OCI-LY1 (cell line): ENCODE results near the gene RGL4.

ENCODE experiments used
- H2AFZ ChIP-seq: fragments of 200-600 bp; sonication (generic), shearing (Covaris generic); 2 replicates; pipeline ENCODE4 v1.6.0; 2014; ENCODE audit warnings: antibody characterized with exemption, mild to moderate bottlenecking, low read length
- H3F3A ChIP-seq: fragments of 200-600 bp; sonication (generic), shearing (Covaris generic); 2 replicates; pipeline ENCODE4 v1.6.0; 2014; ENCODE audit warnings: mild to moderate bottlenecking, antibody characterized with exemption, low read length, moderate library complexity; ENCODE audit not compliant: insufficient read depth
- H3K27ac ChIP-seq: fragments of 200-600 bp; sonication (generic); 2 replicates; pipeline ENCODE4 v1.5.1; 2014; ENCODE audit warnings: low read length, mixed run types, mild to moderate bottlenecking, low read depth; ENCODE audit not compliant: poor library complexity, severe bottlenecking
- H3K27me3 ChIP-seq: fragments of 200-600 bp; sonication (generic); 2 replicates; pipeline ENCODE4 v1.6.0; 2014; ENCODE audit warnings: antibody characterized with exemption, mild to moderate bottlenecking, low read length, moderate library complexity; ENCODE audit not compliant: insufficient read depth
- H3K36me3 ChIP-seq: fragments of 200-600 bp; sonication (generic); 2 replicates; pipeline ENCODE4 v1.6.1; 2014; ENCODE audit warnings: mild to moderate bottlenecking, antibody characterized with exemption, low read length, moderate library complexity, mixed read lengths; ENCODE audit not compliant: insufficient read depth
- H3K4me1 ChIP-seq: fragments of 200-600 bp; sonication (generic); 2 replicates; pipeline ENCODE4 v1.5.1; 2014; ENCODE audit warnings: mild to moderate bottlenecking, low read length, moderate library complexity; ENCODE audit not compliant: insufficient read depth, severe bottlenecking
- H3K4me2 ChIP-seq: fragments of 200-600 bp; sonication (generic), shearing (Covaris generic); 2 replicates; pipeline ENCODE4 v1.6.1; 2014; ENCODE audit warnings: low read length
- H3K4me3 ChIP-seq: fragments of 200-600 bp; sonication (generic); 2 replicates; pipeline ENCODE4 v1.5.1; 2014; ENCODE audit warnings: low read length, low read depth, mild to moderate bottlenecking, mixed read lengths; ENCODE audit not compliant: poor library complexity, severe bottlenecking
- H3K79me2 ChIP-seq: fragments of 200-600 bp; shearing (Covaris generic); 2 replicates; pipeline ENCODE4 v1.6.1; 2016; ENCODE audit warnings: mixed run types, low read length, mixed read lengths; ENCODE audit not compliant: insufficient read depth
- H3K9ac ChIP-seq: fragments of 200-600 bp; sonication (generic), shearing (Covaris generic); 2 replicates; pipeline ENCODE4 v1.6.1; 2014; ENCODE audit warnings: mild to moderate bottlenecking, low read length, mixed read lengths
- H3K9me2 ChIP-seq: fragments of 200-600 bp; sonication (generic), shearing (Covaris generic); 2 replicates; pipeline ENCODE4 v1.6.1; 2014; ENCODE audit warnings: low read depth, mild to moderate bottlenecking, low read length, mixed read lengths
- H3K9me3 ChIP-seq: fragments of 200-600 bp; shearing (Covaris generic); 2 replicates; pipeline ENCODE4 v1.6.1; 2014; ENCODE audit warnings: low read length, mixed read lengths
- H4K20me1 ChIP-seq: fragments of 200-600 bp; sonication (generic), shearing (Covaris generic); 2 replicates; pipeline ENCODE4 v1.6.0; 2016; ENCODE audit warnings: mild to moderate bottlenecking, low read length; ENCODE audit not compliant: insufficient read depth
- EZH2 ChIP-seq: fragments of 200-600 bp; sonication (generic), shearing (Covaris generic); IDR thresholded peaks from 2 replicates; pipeline ENCODE4 v1.8.0; 2017; ENCODE audit warnings: borderline replicate concordance, mixed run types, mild to moderate bottlenecking, antibody characterized with exemption, low read length, moderate library complexity, mixed read lengths
- TF ChIP-seq, protein P1 (sequence below): fragments of 200-600 bp; sonication (generic), shearing (Covaris generic); IDR thresholded peaks from 2 replicates; pipeline ENCODE4 v1.5.1; 2017; ENCODE audit warnings: mild to moderate bottlenecking, antibody characterized with exemption, low read length, moderate library complexity, mixed read lengths

RGL4 gene

DNA sequence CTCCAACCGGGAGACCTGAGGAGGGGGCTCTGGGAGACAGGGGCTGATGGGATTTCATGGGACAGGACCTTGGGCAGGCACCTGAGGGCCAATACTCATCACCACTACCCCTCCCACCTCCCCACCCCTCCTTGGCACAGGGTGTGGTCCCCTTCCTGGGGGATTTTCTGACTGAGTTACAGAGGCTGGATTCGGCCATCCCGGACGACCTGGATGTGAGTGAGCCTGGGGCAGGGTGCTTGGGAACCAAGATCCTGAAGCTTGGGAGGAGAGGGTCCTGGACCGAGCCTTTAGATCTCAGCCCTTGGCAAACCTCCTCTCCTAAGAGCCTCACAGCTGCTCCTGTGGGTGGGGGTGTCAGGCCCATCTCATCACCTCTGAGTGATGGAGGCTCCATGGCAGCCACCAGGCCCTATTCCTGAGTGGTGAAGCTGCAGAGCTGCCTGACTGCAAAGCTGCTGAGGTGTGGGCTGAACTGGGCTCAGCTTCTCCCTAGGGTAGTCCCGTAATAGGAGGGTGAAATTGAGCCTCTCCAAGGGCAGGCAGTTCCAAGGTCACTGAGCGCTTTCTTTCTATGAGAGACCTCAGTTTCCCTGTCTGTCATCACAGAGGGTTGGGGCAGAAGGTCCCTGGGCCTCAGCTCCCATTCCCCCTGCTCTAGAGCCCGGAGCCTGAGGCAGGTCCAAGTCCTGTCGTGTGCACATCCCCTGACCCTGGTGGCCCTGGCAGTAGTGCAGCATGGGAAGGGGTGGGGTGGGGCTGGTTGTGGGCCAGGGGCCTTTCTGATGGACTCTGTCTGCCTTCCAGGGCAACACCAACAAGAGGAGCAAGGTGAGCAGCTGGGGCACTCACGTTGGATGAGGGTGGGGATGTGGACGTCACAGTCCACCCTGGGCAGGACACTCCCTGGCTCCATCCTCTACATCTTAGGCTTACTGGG lies 6.5 kb downstream of the RGL4 start:
- H3K9me3 ChIP-seq, result no peaks in the 10 kb centered on the region
- peaks cover 7% of the 10 kb centered on the region for H3K79me2 ChIP-seq
- peaks cover 17% of the 10 kb centered on the region for H3K4me1 ChIP-seq
- no peaks in the 10 kb centered on the region for H3K27me3 ChIP-seq
- H4K20me1 ChIP-seq, result no peaks in the 10 kb centered on the region
- no peak overlapping the region for H2AFZ ChIP-seq
- no peaks in the 10 kb centered on the region for H3K9me2 ChIP-seq
- H3F3A ChIP-seq, result no peaks in the 10 kb centered on the region
- TF ChIP-seq, protein P1, sequence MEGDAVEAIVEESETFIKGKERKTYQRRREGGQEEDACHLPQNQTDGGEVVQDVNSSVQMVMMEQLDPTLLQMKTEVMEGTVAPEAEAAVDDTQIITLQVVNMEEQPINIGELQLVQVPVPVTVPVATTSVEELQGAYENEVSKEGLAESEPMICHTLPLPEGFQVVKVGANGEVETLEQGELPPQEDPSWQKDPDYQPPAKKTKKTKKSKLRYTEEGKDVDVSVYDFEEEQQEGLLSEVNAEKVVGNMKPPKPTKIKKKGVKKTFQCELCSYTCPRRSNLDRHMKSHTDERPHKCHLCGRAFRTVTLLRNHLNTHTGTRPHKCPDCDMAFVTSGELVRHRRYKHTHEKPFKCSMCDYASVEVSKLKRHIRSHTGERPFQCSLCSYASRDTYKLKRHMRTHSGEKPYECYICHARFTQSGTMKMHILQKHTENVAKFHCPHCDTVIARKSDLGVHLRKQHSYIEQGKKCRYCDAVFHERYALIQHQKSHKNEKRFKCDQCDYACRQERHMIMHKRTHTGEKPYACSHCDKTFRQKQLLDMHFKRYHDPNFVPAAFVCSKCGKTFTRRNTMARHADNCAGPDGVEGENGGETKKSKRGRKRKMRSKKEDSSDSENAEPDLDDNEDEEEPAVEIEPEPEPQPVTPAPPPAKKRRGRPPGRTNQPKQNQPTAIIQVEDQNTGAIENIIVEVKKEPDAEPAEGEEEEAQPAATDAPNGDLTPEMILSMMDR, result no peak
- no peak for TF ChIP-seq EZH2
- peak overlapping the region; percentile 40; the same call in 1 of the 2 replicates for H3K9ac ChIP-seq
- H3K4me2 ChIP-seq, result peak overlapping the region; percentile 50; the same call in 1 of the 2 replicates
- H3K36me3 ChIP-seq, result peaks cover 68% of the 10 kb centered on the region
- H3K27ac ChIP-seq, result peak overlapping the region; percentile 77
- no peak overlapping the region for H3K4me3 ChIP-seq

DNA sequence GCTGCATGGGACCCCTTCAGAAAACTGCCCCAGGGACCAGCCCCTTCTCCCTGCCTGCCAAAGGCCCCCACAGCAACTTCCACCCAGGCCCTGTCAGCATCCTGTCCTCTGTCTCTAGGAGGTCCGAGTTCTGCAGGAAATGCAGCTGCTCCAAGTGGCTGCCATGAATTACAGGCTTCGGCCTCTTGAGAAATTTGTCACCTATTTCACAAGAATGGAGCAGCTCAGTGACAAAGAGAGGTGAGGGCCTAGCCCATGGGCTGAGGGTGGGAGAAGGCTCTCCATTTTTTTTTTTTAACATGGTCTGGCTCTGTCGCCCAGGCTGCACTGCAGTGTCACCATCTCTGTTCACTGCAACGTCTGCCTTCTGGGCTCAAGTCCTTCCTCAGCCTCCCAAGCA lies 7.3 kb downstream of the RGL4 start:
- Histone ChIP-seq H3F3A (no peaks in the 10 kb centered on the region), H3K27me3 (no peaks in the 10 kb centered on the region), H3K4me1 (peaks cover 17% of the 10 kb centered on the region), H3K4me3 (no peak overlapping the region), H3K9ac (no peak overlapping the region), H4K20me1 (no peaks in the 10 kb centered on the region), H3K9me3 (no peaks in the 10 kb centered on the region), H3K4me2 (no peak overlapping the region), H3K9me2 (no peaks in the 10 kb centered on the region), H3K79me2 (peaks cover 8% of the 10 kb centered on the region), H3K36me3 (peaks cover 70% of the 10 kb centered on the region), H3K27ac (no peak overlapping the region), H2AFZ (no peak overlapping the region)
- TF ChIP-seq, protein P1, result no peak
- no peak for TF ChIP-seq EZH2

DNA sequence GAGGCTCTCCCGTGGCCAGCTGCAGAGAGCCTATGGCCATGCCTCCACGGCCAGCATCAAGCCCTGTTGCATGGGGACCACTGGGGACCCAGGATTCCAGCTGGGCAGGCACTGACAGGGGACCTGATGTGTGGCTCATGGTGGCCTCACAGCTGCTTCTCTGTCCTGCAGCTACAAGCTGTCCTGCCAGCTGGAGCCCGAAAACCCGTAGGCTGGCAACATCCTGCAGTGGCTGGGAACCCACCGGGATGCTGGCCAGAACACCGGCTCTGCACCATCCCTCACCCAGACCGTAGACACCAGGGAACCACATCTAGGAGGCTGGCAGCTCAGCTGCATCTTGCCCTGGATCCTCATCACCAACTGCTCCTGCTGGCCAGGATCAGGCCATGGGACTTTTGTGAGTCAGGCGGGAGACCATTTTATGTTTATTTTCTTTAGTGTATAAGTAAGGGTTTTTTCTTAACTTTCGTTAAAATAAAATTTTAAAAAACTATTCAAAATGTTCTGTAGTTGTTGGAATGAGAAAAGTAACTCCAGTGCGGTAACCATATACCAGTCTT lies 7.9 kb downstream of the RGL4 start:
- Histone ChIP-seq H3K9me2 (no peaks in the 10 kb centered on the region), H3K27me3 (no peaks in the 10 kb centered on the region), H3K36me3 (peaks cover 70% of the 10 kb centered on the region), H3F3A (no peaks in the 10 kb centered on the region), H3K4me3 (no peak overlapping the region), H3K4me1 (peaks cover 17% of the 10 kb centered on the region), H3K9ac (no peak overlapping the region), H4K20me1 (no peaks in the 10 kb centered on the region), H2AFZ (no peak overlapping the region), H3K79me2 (peaks cover 12% of the 10 kb centered on the region), H3K4me2 (no peak overlapping the region), H3K27ac (no peak overlapping the region), H3K9me3 (no peaks in the 10 kb centered on the region)
- TF ChIP-seq, protein P1, result no peak
- TF ChIP-seq EZH2, result no peak
